Psoas muscle (tissue), 8 donors: ENCODE results near the gene CFB. TPM values are rescaled to one million over a fixed set of nuclear protein-coding genes. Genes with fewer than 3 reads are reported as not detected.

ENCODE experiments used
- ATAC-seq, 4 donors: fragments of 200-7000 bp; cut with Tn5 transposase; one replicate each; pipeline ENCODE4 v1.9.1; 2020; ENCODE audit warnings: moderate library complexity in 3 of 4, mild to moderate bottlenecking in 2 of 4
- DNase-seq, 2 donors: peaks; one replicate each; pipeline ENCODE4 v3.0.0-alpha.2; 2020
- H3K27ac ChIP-seq: fragments of 200-600 bp; one replicate; pipeline ENCODE4 v1.8.0; 2022
- H3K27me3 ChIP-seq, 3 donors: fragments of 200-600 bp in 1 of 3; one replicate each; pipeline versions ENCODE4 v1.6.1 to v1.8.0; 2013 to 2022; ENCODE audit warnings: low read length in 2 of 3, mild to moderate bottlenecking in 2 of 3, moderate library complexity in 1 of 3; ENCODE audit not compliant: insufficient read depth in 3 of 3
- H3K36me3 ChIP-seq, 2 donors: fragments of 200-600 bp in 1 of 2; one replicate each; pipeline versions ENCODE4 v1.6.1 to v1.8.0; 2013 to 2022; ENCODE audit warnings: low read depth in 1 of 2, mild to moderate bottlenecking in 1 of 2, moderate library complexity in 1 of 2; ENCODE audit not compliant: insufficient read depth in 1 of 2
- H3K4me1 ChIP-seq: fragments of 200-600 bp; one replicate; pipeline ENCODE4 v1.8.0; 2022
- H3K4me3 ChIP-seq: fragments of 200-600 bp; one replicate; pipeline ENCODE4 v1.8.0; 2022; ENCODE audit warnings: mild to moderate bottlenecking
- H3K9me3 ChIP-seq: fragments of 200-600 bp; one replicate; pipeline ENCODE4 v1.8.0; 2022
- WGBS, 3 donors: extraction: QIAGEN DNeasy Blood & Tissue Kit; methylation state at CpG; one replicate each; pipeline versions ENCODE4 v1.1.6 to v1.1.7; 2013; 5-methylcytosine and 5-hydroxymethylcytosine counted together
- intact Hi-C, 2 donors: fragments of 100-400 bp; cut with DNase I; formaldehyde crosslinking; loops; one replicate each; pipeline versions ENCODE4 v1.11.0 to v1.14.2; 2022
- long read RNA-seq, 2 donors: library from polyadenylated mRNA; unstranded; transcript quantifications; one replicate each; pipeline ENCODE4 v2.0.0, GENCODE V29; 2021
- polyA plus RNA-seq, 3 donors: library from polyadenylated mRNA; stranded (reverse); fragments of 200-250 nt; gene quantifications; one replicate each; pipeline ENCODE4 v1.2.3, GENCODE V29; 2013
- total RNA-seq, 4 donors: library from RNA; stranded (reverse); fragmentation: NEBNext Ultra II Directional in 2 of 4; extraction: Animal tissue kit (Norgen Biotek cat#: 25700) in 2 of 4; gene quantifications; one replicate each; pipeline versions ENCODE4 v1.2.1 to v1.2.4, GENCODE V29; 2021 to 2023
- TF ChIP-seq, protein P1 (sequence below): fragments of 200-600 bp; IDR thresholded peaks from one replicate; pipeline ENCODE4 v1.8.0; 2022; ENCODE audit warnings: antibody characterized with exemption
- donor health status: healthy with polysubstance abuse.
- donor health status: DM: no; HTN: no; CAD: no; lungs with moderate emphysema.
- donor health status: Bipolar disorder and iron deficiency.
- donor health status: healthy.
- donor health status: DM: yes; HTN: yes; CAD: no.
- donor health status: DM: no; HTN: no; CAD: no.
- donor health status: DM: no; HTN: no; CAD: no.
- donor health status: DM: yes; HTN: yes; CAD: no.

Gene CFB
- 1 to 10 TPM; 2.5 to 5.8 (median 3.4) TPM for total RNA-seq
- polyA plus RNA-seq, result 1 to 10 TPM; 1.6 to 2.3 (median 1.8) TPM
- long read RNA-seq, donor 1, partial matches to known transcripts, result 0 of 3 reads
- long read RNA-seq, donor 1, other reads (novel, unspliced or antisense), result 0 of 3 reads
- long read RNA-seq, donor 2, partial matches to known transcripts, result 0 of 4 reads
- long read RNA-seq, donor 2, other reads (novel, unspliced or antisense), result 2 of 4 reads

DNA sequence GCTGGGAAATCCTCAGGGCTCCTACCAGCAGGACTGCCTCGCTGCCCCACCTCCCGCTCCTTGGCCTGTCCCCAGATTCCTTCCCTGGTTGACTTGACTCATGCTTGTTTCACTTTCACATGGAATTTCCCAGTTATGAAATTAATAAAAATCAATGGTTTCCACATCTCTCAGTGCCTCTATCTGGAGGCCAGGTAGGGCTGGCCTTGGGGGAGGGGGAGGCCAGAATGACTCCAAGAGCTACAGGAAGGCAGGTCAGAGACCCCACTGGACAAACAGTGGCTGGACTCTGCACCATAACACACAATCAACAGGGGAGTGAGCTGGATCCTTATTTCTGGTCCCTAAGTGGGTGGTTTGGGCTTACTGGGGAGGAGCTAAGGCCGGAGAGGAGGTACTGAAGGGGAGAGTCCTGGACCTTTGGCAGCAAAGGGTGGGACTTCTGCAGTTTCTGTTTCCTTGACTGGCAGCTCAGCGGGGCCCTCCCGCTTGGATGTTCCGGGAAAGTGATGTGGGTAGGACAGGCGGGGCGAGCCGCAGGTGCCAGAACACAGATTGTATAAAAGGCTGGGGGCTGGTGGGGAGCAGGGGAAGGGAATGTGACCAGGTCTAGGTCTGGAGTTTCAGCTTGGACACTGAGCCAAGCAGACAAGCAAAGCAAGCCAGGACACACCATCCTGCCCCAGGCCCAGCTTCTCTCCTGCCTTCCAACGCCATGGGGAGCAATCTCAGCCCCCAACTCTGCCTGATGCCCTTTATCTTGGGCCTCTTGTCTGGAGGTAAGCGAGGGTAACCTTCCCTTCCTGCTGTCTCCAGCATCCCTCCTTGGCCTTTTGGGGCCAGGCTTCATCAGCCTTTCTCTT is at the start of gene CFB:
Gene CFB (plus strand): TSS at position 589 of the 863 bp plus-strand sequence. CDS start 127 bp downstream, at position 716.
- DNase-seq (peak; percentile 84 to 87), ATAC-seq (peak; percentile 48 to 67 (median 50))
- Histone ChIP-seq H3K27ac (peak within 1 kb of the TSS; percentile 55), H3K9me3 (no peaks in the 10 kb centered on the region), H3K4me3 (peak within 1 kb of the TSS; percentile 22), H3K36me3 (no peaks in the 10 kb centered on the region), H3K27me3 (peaks cover 0 to 28% (median 0%) of the 10 kb centered on the region in 3 donors), H3K4me1 (no peaks in the 10 kb centered on the region)
- intact Hi-C loops, result no loop called here
- WGBS, 3 donors, result 34 to 36% (median 35%) methylated on average over 10 to 11 of the region's 11 CpGs
- TF ChIP-seq, protein P1, sequence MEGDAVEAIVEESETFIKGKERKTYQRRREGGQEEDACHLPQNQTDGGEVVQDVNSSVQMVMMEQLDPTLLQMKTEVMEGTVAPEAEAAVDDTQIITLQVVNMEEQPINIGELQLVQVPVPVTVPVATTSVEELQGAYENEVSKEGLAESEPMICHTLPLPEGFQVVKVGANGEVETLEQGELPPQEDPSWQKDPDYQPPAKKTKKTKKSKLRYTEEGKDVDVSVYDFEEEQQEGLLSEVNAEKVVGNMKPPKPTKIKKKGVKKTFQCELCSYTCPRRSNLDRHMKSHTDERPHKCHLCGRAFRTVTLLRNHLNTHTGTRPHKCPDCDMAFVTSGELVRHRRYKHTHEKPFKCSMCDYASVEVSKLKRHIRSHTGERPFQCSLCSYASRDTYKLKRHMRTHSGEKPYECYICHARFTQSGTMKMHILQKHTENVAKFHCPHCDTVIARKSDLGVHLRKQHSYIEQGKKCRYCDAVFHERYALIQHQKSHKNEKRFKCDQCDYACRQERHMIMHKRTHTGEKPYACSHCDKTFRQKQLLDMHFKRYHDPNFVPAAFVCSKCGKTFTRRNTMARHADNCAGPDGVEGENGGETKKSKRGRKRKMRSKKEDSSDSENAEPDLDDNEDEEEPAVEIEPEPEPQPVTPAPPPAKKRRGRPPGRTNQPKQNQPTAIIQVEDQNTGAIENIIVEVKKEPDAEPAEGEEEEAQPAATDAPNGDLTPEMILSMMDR, result no peak

DNA sequence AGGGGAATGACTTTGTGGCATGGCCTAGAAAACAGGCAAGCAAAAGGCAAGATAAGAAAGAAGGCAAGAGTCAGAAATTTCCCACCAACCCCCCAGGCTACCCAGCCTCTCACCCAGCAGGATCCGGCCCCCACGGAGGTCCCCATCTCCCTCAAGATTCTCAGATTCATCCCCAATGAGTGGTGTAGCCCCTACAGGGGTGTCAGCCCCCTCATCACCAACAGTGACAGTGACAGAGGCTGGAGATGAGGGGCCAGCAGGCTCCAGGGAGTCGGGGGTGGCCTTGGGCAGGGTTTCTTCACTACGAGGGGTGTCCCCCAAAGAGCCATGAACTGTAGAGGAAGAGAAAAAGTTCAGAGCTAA is 49.4 kb upstream of the CFB start:
- H3K4me1 ChIP-seq, result peaks cover 15% of the 10 kb centered on the region
- ATAC-seq (no peak), DNase-seq (no peak)
- 31 to 55% (median 41%) methylated on average over 3 to 4 of the region's 4 CpGs for WGBS, 3 donors
- no peaks in the 10 kb centered on the region for H3K9me3 ChIP-seq
- H3K36me3 ChIP-seq, result peaks cover 0 to 46% of the 10 kb centered on the region in 2 donors
- TF ChIP-seq, protein P1, result no peak
- intact Hi-C loops, result loop anchor here in 1 of 2 donors (2.0 to 10.0 kb wide), 2 partner anchors 62 to 352 kb away; partner anchors contain the start of genes ATP6V1G2, DDX39B and NFKBIL1
- H3K4me3 ChIP-seq, result peak overlapping the region; percentile 77
- H3K27me3 ChIP-seq, result no peaks in the 10 kb centered on the region
- peak overlapping the region; percentile 85 for H3K27ac ChIP-seq

DNA sequence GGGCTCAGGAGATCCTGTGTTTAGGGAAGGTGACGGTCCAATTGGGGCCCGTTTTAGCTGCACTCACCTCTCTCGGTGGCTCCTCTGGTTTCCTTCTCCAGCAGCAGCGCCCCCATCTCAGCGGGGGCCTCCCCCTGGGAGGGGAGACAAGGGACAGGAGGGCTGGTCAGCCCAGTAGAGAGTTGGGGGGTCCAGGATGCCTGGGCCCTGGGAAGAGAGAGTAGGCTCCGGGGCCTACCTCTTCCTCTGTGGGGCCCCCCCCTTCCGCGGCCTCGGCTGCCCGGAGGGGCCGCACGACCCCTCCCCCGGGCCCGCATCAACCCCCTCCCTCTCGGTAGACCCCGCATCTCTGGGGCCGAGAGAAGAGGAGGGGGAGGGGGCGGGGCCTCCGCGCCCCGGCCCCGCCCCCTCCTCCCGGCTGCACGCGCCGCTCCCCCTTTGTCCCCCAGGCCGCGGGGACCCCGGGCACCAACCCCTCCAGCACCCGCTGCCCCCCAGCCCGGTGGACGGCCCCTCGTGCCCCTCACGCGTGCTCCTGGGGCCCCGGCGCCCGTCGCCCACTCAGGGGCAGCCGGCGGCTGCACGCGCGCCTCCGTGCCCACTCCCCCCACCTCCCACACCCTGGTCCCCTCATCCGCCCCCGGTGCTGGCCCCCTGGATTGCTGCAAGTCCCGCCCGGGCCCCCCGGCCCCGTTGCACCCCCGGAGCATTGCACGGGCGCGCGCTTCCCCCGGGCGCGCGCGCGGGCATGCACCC is 48.9 kb upstream of the CFB start:
- WGBS, 3 donors, result 1 to 10% (median 6%) methylated on average over 7 to 62 of the region's 62 CpGs
- peak overlapping the region; percentile 85 for H3K27ac ChIP-seq
- DNase-seq, result no peak

More for the DNA sequence above, 48.9 kb upstream of the CFB start:
- peak overlapping the region; percentile 77 for H3K4me3 ChIP-seq
- H3K36me3 ChIP-seq, result peaks cover 0 to 41% of the 10 kb centered on the region in 2 donors
- no peak for ATAC-seq
- intact Hi-C loops, result loop anchor here in 1 of 2 donors (2.0 to 10.0 kb wide), 2 partner anchors 62 to 352 kb away; partner anchors contain the start of genes ATP6V1G2, DDX39B and NFKBIL1
- TF ChIP-seq, protein P1, result no peak
- no peaks in the 10 kb centered on the region for H3K9me3 ChIP-seq
- no peaks in the 10 kb centered on the region for H3K27me3 ChIP-seq
- H3K4me1 ChIP-seq, result peaks cover 15% of the 10 kb centered on the region
